GM12878 (cell line): ENCODE measurements around the gene ANO9. TPM values are rescaled to one million over a fixed set of nuclear protein-coding genes. Genes with fewer than 3 reads are reported as not detected.

Experiments used
- ATAC-seq: fragments of 200-7000 bp; cut with Tn5 transposase; 3 replicates; pipeline ENCODE4 v1.9.1; 2020; ENCODE audit warnings: mild to moderate bottlenecking, moderate library complexity
- BruUV-seq: library from RNA; stranded (reverse); fragments of 400-500 nt; replicated peaks from 2 replicates; lab custom pipeline; 2021; lab: Mats Ljungman, UMichigan
- CTCF ChIA-PET: fragments of 300-600 bp; sonication (Branson Sonifier 250); formaldehyde crosslinking; extraction: SDS; loops from one replicate; lab custom pipeline; 2021; ENCODE audit warnings: inconsistent platforms; lab: Yijun Ruan, JAX
- POLR2A ChIA-PET: fragments of 350-600 bp; formaldehyde crosslinking; extraction: SDS; loops from one replicate; lab custom pipeline; 2021; ENCODE audit warnings: inconsistent platforms; lab: Charles Lee
- RAD21 ChIA-PET: fragments of 300-600 bp; sonication (Branson Sonifier 250); formaldehyde crosslinking; loops from one replicate; lab custom pipeline; 2023; ENCODE audit warnings: antibody characterized with exemption; ENCODE audit not compliant: unreplicated experiment; lab: Charles Lee
- SMC1A ChIA-PET: fragments of 300-600 bp; sonication (Branson Sonifier 250); formaldehyde crosslinking; loops from one replicate; lab custom pipeline; 2023; ENCODE audit not compliant: unreplicated experiment, uncharacterized antibody; lab: Charles Lee
- DNase-seq: peaks from one replicate; pipeline ENCODE4 v3.0.0-alpha.2; 2011; ENCODE audit warnings: low read depth, low spot score
- FAIRE-seq: peaks from 3 replicates; lab custom pipeline; 2011; peaks lifted over from hg19 to GRCh38; lab: Jason Lieb, UNC
- H2AFZ ChIP-seq: 2 replicates; pipeline ENCODE4 v1.6.0; 2011; ENCODE audit warnings: low read depth, low read length, control low read depth; ENCODE audit not compliant: control insufficient read depth
- H3K27ac ChIP-seq: 2 replicates; pipeline ENCODE4 v1.5.1; 2011; ENCODE audit warnings: control low read depth; ENCODE audit not compliant: control insufficient read depth, insufficient read depth
- H3K27me3 ChIP-seq, 2 experiments: replicated peaks in 1 of 2; 2 replicates each; pipeline versions ENCODE4 v1.6.0 to v1.6.1; 2011; ENCODE audit warnings: low read length in 1 of 2; ENCODE audit not compliant: control insufficient read depth in 2 of 2, insufficient read depth in 2 of 2
- H3K36me3 ChIP-seq, 2 experiments: 2 replicates each; pipeline ENCODE4 v1.5.1; 2011; ENCODE audit warnings: low read length in 1 of 2; ENCODE audit not compliant: control insufficient read depth in 2 of 2, insufficient read depth in 2 of 2
- H3K4me1 ChIP-seq: 2 replicates; pipeline ENCODE4 v1.6.1; 2011; ENCODE audit warnings: mild to moderate bottlenecking, low read length, moderate library complexity, mixed read lengths; ENCODE audit not compliant: control insufficient read depth, insufficient read depth
- H3K4me2 ChIP-seq: 2 replicates; pipeline ENCODE4 v1.6.0; 2011; ENCODE audit warnings: control low read depth; ENCODE audit not compliant: control insufficient read depth, insufficient read depth
- H3K4me3 ChIP-seq: fragments of 200-600 bp; sonication (generic); 2 replicates; pipeline ENCODE4 v1.5.1; 2016
- H3K79me2 ChIP-seq: 2 replicates; pipeline ENCODE4 v1.6.0; 2011; ENCODE audit warnings: low read length; ENCODE audit not compliant: control insufficient read depth, insufficient read depth
- H3K9ac ChIP-seq: 2 replicates; pipeline ENCODE4 v1.8.0; 2011; ENCODE audit warnings: low read length, control low read depth, mixed read lengths; ENCODE audit not compliant: control insufficient read depth, insufficient read depth
- H3K9me3 ChIP-seq: replicated peaks from 3 replicates; pipeline ENCODE4 v1.5.1; 2011; ENCODE audit warnings: mild to moderate bottlenecking, low read length; ENCODE audit not compliant: control insufficient read depth, insufficient read depth
- H4K20me1 ChIP-seq: 2 replicates; pipeline ENCODE4 v1.6.0; 2011; ENCODE audit not compliant: control insufficient read depth, insufficient read depth
- ESRRA ChIP-seq: IDR thresholded peaks from 2 replicates; pipeline ENCODE4 v1.6.1; 2012; ENCODE audit warnings: mild to moderate bottlenecking, low read length, improper control_type of control experiment
- WGBS: methylation state at CpG from one replicate; pipeline ENCODE4 v1.1.6; 2016; ENCODE audit warnings: low lambda C conversion rate; ENCODE audit not compliant: insufficient replicate concordance, insufficient coverage; ENCODE audit errors: missing lambda C conversion rate; 5-methylcytosine and 5-hydroxymethylcytosine counted together
- in situ Hi-C: fragments of 300-500 bp; cut with MboI; formaldehyde crosslinking; loops from 9 replicates; pipeline ENCODE4 v1.14.3; 2018; ENCODE audit warnings: mixed read lengths
- intact Hi-C: fragments of 100-400 bp; cut with micrococcal nuclease; formaldehyde crosslinking; loops from one replicate; pipeline ENCODE4 v1.14.2; 2022; ENCODE audit not compliant: unreplicated experiment
- polyA plus RNA-seq, 11 experiments: library from polyadenylated mRNA; depleted of rRNA in 4 of 11; unstranded in 6 of 11; stranded (reverse) in 5 of 11; fragments of >200 nt; fragmentation: Nextera tagmentation in 4 of 11; fragmentation: Illumina TruSeq in 1 of 11; extraction: Ambion mirVana in 4 of 11; extraction: Trizol in 1 of 11; gene quantifications; 1 replicate in 1 of 11; 2 replicates in 10 of 11; pipeline versions ENCODE4 v1.2.1 to v1.2.3, GENCODE V29; 2011 to 2016; ENCODE audit warnings: inconsistent platforms in 2 of 11, missing spikeins in 2 of 11, low read depth in 1 of 11
- total RNA-seq, 4 experiments: library from RNA; depleted of rRNA in 3 of 4; stranded (reverse); fragments of >200 nt in 3 of 4; fragmentation: Illumina TruSeq in 1 of 4; extraction: Trizol in 1 of 4; gene quantifications; 2 replicates each; pipeline versions ENCODE4 v1.2.1 to v1.2.3, GENCODE V29; 2013 to 2021
- TF ChIP-seq, protein P1 (sequence below): fragments of 450-650 bp; IDR thresholded peaks from 2 replicates; pipeline ENCODE4 v1.6.1; 2017; ENCODE audit warnings: mild to moderate bottlenecking, low read depth, inconsistent platforms; ENCODE audit not compliant: poor library complexity, severe bottlenecking

Gene ANO9
- total and polyA plus RNA-seq, 10 of the 15 experiments (the other 5 are each of a cell fraction or from before 2014, with no cell fraction given) = 0.21 to 42.3 (median 12.0) TPM

DNA sequence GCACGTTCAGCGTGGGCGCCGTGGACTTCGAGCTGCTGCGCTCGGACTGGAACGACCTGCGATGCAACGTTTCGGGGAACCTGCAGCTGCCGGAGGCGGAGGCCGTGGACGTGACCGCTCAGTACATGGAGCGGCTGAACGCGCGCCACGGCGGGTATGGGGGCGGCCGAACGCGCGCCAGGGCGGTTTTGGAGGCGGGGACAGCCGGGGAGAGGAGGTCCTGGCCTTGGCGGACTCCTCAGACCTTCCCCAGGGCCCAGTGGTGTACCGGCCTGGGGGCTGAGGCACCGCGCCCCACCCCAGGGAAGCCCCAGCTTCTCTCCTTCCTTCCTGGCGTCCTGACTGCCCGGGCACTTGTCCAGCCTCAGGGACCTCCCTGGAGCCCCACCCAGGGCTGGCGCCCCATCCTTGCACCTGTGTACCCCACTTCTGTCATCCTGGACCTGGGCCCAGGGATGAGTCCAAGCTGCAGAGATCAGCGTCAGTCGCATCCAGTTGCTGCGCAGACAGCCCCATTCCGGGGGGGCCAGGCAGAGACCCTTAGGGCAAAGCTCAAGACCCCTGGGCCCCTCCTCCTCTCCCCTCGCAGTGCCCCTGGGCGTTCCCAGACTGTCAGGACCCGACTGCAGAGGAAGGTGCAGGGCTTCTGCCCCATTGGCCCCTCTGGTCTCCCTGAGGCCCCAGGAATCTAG lies 64.5 kb downstream of the ANO9 start (continued):
- TF ChIP-seq, protein P1, sequence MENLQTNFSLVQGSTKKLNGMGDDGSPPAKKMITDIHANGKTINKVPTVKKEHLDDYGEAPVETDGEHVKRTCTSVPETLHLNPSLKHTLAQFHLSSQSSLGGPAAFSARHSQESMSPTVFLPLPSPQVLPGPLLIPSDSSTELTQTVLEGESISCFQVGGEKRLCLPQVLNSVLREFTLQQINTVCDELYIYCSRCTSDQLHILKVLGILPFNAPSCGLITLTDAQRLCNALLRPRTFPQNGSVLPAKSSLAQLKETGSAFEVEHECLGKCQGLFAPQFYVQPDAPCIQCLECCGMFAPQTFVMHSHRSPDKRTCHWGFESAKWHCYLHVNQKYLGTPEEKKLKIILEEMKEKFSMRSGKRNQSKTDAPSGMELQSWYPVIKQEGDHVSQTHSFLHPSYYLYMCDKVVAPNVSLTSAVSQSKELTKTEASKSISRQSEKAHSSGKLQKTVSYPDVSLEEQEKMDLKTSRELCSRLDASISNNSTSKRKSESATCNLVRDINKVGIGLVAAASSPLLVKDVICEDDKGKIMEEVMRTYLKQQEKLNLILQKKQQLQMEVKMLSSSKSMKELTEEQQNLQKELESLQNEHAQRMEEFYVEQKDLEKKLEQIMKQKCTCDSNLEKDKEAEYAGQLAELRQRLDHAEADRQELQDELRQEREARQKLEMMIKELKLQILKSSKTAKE = no peak

DNA sequence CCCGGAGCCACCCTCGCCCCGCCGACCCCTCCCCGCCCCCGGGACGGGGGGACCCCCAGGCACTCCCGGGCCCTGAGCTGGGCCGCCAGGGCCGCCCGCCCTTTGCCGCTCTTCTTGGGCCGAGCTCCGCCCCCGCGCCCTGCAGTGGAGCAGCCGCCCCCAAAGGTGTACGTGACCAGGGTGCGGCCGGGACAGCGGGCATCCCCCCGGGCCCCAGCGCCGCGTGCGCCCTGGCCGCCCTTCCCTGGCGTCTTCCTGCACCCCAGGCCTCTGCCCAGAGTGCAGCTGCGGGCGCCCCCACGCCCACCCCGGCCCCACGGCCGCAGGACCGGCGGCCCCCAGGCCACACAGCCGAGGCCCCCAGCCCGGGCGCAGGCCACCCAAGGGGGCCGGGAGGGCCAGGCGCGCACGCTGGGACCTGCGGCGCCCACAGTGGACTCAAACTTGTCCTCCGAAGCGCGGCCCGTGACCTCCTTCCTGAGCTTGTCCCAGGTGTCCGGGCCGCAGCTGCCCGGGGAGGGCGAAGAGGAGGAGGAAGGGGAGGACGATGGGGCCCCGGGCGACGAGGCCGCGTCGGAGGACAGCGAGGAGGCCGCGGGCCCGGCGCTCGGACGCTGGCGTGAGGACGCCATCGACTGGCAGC lies 65.2 kb downstream of the ANO9 start:
- SMC1A ChIA-PET = no interaction called here
- H3K36me3 ChIP-seq = no peaks in the 10 kb centered on the region
- H3K4me3 ChIP-seq = no peak overlapping the region
- no peak overlapping the region for H3K4me2 ChIP-seq
- no peak overlapping the region for H2AFZ ChIP-seq
- no peak for FAIRE-seq
- H3K79me2 ChIP-seq = no peaks in the 10 kb centered on the region
- H4K20me1 ChIP-seq = no peaks in the 10 kb centered on the region
- H3K27ac ChIP-seq = no peak overlapping the region
- RAD21 ChIA-PET = no interaction called here
- no peaks in the 10 kb centered on the region; a peak in 1 of 4 replicates for H3K27me3 ChIP-seq
- in situ Hi-C loops = no loop called here
- ATAC-seq = no peak
- WGBS = 95% methylated on average over 13 of the region's 70 CpGs
- no peak for TF ChIP-seq ESRRA
- H3K9me3 ChIP-seq = no peaks in the 10 kb centered on the region
- H3K4me1 ChIP-seq = no peaks in the 10 kb centered on the region
- POLR2A ChIA-PET = no interaction called here
- no peak for DNase-seq
- H3K9ac ChIP-seq = no peak overlapping the region
- no TSS peak for BruUV-seq
- intact Hi-C loops = no loop called here
- CTCF ChIA-PET = no interaction called here
